Right atrium auricular region (tissue), 2 donors: ENCODE results near the gene SLC12A1. TPM values are rescaled to one million over a fixed set of nuclear protein-coding genes. Genes with fewer than 3 reads are reported as not detected.

Source experiments
- DNase-seq: peaks from one replicate; pipeline ENCODE4 v3.0.0-alpha.2; 2019; ENCODE audit warnings: low spot score
- H3K27ac ChIP-seq, 2 donors: fragments of 200-600 bp; sonication (generic); 1 replicate in 1 of 2; 2 replicates in 1 of 2; pipeline ENCODE4 v1.5.1; 2016 to 2019
- H3K27me3 ChIP-seq, 2 donors: fragments of 200-600 bp; sonication (generic); one replicate each; pipeline versions ENCODE4 v1.5.1 to v1.6.0; 2017 to 2019
- H3K36me3 ChIP-seq: fragments of 200-600 bp; sonication (generic); one replicate; pipeline ENCODE4 v1.5.1; 2016
- H3K4me1 ChIP-seq, 2 donors: fragments of 200-600 bp; sonication (generic); one replicate each; pipeline versions ENCODE4 v1.5.1 to v1.6.0; 2017 to 2019
- H3K4me3 ChIP-seq, 2 donors: fragments of 200-600 bp; sonication (generic); 1 replicate in 1 of 2; 2 replicates in 1 of 2; pipeline ENCODE4 v1.5.1; 2017 to 2019; ENCODE audit warnings: mild to moderate bottlenecking in 1 of 2, moderate library complexity in 1 of 2
- H3K9me3 ChIP-seq, 2 donors: fragments of 200-600 bp; sonication (generic); one replicate each; pipeline ENCODE4 v1.5.1; 2019
- CTCF ChIP-seq, 2 donors: fragments of 200-600 bp; sonication (generic); IDR thresholded peaks; one replicate each; pipeline ENCODE4 v1.5.1; 2019; ENCODE audit warnings: antibody characterized with exemption in 2 of 2
- total RNA-seq, 2 donors: library from RNA; depleted of rRNA; stranded (reverse); fragments of >200 nt; gene quantifications; one replicate each; pipeline ENCODE4 v1.1.0, GENCODE V29; 2016

Gene SLC12A1
- not detected for total RNA-seq

- Histone ChIP-seq H3K9me3 (no peaks in the 10 kb centered on the region), H3K36me3 (no peaks in the 10 kb centered on the region), H3K27ac (no peak within 1 kb of the TSS), H3K27me3 (no peaks in the 10 kb centered on the region), H3K4me1 (no peaks in the 10 kb centered on the region), H3K4me3 (no peak within 1 kb of the TSS)
- DNase-seq, result no peak
- TF ChIP-seq CTCF (IDR thresholded peaks at IDR 0.05), result no peak
Measured at GRCh38 chr15:48205981-48206380, at the start of gene SLC12A1. Gene SLC12A1 (plus strand): TSS chr15:48206302. CDS start chr15:48207720, 1,418 bp downstream.

GRCh38 chr15:48168616-48169015 lies 37.5 kb upstream of the SLC12A1 start:
- H3K27me3 ChIP-seq, result no peaks in the 10 kb centered on the region
- no peaks in the 10 kb centered on the region for H3K4me1 ChIP-seq
- no peak for TF ChIP-seq CTCF (IDR thresholded peaks at IDR 0.05)

DNA sequence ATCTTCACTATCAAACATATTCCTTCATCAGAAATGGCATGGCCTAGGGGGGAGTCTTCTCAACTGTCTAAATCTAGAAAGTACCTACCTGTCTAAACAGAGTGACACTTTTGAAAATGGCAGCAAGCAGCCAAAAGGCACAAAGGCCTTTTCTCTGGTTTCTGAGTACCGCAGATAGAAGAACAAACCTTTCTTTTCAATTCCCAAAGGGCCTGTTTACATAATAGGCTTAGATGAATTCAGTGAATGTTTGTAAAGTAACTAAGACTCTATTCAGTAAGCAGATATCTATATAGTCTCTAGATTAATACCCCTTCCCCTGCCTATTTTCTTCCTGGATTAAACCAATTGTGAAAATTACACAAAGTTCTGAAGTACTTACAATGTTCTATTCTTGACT lies 35.1 kb upstream of the SLC12A1 start:
- H3K27me3 ChIP-seq, result no peaks in the 10 kb centered on the region
- H3K27ac ChIP-seq, result no peak overlapping the region
- no peaks in the 10 kb centered on the region for H3K4me1 ChIP-seq
- H3K36me3 ChIP-seq, result no peaks in the 10 kb centered on the region
- TF ChIP-seq CTCF (IDR thresholded peaks at IDR 0.05), result no peak
- H3K4me3 ChIP-seq, result no peak overlapping the region
- DNase-seq, result no peak
- peaks cover 0 to 7% of the 10 kb centered on the region in 2 donors for H3K9me3 ChIP-seq

More at GRCh38 chr15:48168616-48169015, 37.5 kb upstream of the SLC12A1 start:
- DNase-seq, result no peak
- H3K27ac ChIP-seq, result no peak overlapping the region
- H3K9me3 ChIP-seq, result peaks cover 0 to 7% of the 10 kb centered on the region in 2 donors
- H3K4me3 ChIP-seq, result no peak overlapping the region
- H3K36me3 ChIP-seq, result peaks cover 8% of the 10 kb centered on the region

GRCh38 chr15:48175126-48175525 lies 31.0 kb upstream of the SLC12A1 start:
- H3K4me1 ChIP-seq, result peaks cover 0 to 11% of the 10 kb centered on the region in 2 donors
- H3K27ac ChIP-seq, result no peak overlapping the region
- DNase-seq, result no peak
- no peaks in the 10 kb centered on the region for H3K36me3 ChIP-seq
- H3K4me3 ChIP-seq, result no peak overlapping the region
- H3K9me3 ChIP-seq, result peaks cover 0 to 7% of the 10 kb centered on the region in 2 donors
- no peak for TF ChIP-seq CTCF (IDR thresholded peaks at IDR 0.05)
- H3K27me3 ChIP-seq, result no peaks in the 10 kb centered on the region

- TF ChIP-seq CTCF (IDR thresholded peaks at IDR 0.05), result no peak
- peaks cover 0 to 7% of the 10 kb centered on the region in 2 donors for H3K9me3 ChIP-seq
- no peaks in the 10 kb centered on the region for H3K36me3 ChIP-seq
- H3K27me3 ChIP-seq, result no peaks in the 10 kb centered on the region
- no peak overlapping the region for H3K27ac ChIP-seq
- peaks cover 0 to 11% of the 10 kb centered on the region in 2 donors for H3K4me1 ChIP-seq
- no peak for DNase-seq
- no peak overlapping the region for H3K4me3 ChIP-seq
Measured at GRCh38 chr15:48176112-48176511, 30.0 kb upstream of the SLC12A1 start.

GRCh38 chr15:48176957-48177356 lies 29.1 kb upstream of the SLC12A1 start:
- Histone ChIP-seq H3K4me3 (peak overlapping the region; percentile 62 to 70), H3K36me3 (no peaks in the 10 kb centered on the region), H3K4me1 (peaks cover 0 to 11% of the 10 kb centered on the region in 2 donors), H3K27ac (peak overlapping the region in 1 of 2 donors; percentile 73), H3K9me3 (peaks cover 0 to 7% of the 10 kb centered on the region in 2 donors), H3K27me3 (no peaks in the 10 kb centered on the region)
- no peak for TF ChIP-seq CTCF (IDR thresholded peaks at IDR 0.05)
- DNase-seq, result no peak
